OCI-LY1 (cell line): ENCODE measurements around the gene PTPRN2.

Source experiments
- EZH2 ChIP-seq: fragments of 200-600 bp; sonication (generic), shearing (Covaris generic); IDR thresholded peaks from 2 replicates; pipeline ENCODE4 v1.8.0; 2017; ENCODE audit warnings: borderline replicate concordance, mixed run types, mild to moderate bottlenecking, antibody characterized with exemption, low read length, moderate library complexity, mixed read lengths
- TF ChIP-seq, protein P1 (sequence below): fragments of 200-600 bp; sonication (generic), shearing (Covaris generic); IDR thresholded peaks from 2 replicates; pipeline ENCODE4 v1.5.1; 2017; ENCODE audit warnings: mild to moderate bottlenecking, antibody characterized with exemption, low read length, moderate library complexity, mixed read lengths

GRCh38 chr7:158108646-158109293 lies 478.9 kb downstream of the PTPRN2 start:
- TF ChIP-seq, protein P1, sequence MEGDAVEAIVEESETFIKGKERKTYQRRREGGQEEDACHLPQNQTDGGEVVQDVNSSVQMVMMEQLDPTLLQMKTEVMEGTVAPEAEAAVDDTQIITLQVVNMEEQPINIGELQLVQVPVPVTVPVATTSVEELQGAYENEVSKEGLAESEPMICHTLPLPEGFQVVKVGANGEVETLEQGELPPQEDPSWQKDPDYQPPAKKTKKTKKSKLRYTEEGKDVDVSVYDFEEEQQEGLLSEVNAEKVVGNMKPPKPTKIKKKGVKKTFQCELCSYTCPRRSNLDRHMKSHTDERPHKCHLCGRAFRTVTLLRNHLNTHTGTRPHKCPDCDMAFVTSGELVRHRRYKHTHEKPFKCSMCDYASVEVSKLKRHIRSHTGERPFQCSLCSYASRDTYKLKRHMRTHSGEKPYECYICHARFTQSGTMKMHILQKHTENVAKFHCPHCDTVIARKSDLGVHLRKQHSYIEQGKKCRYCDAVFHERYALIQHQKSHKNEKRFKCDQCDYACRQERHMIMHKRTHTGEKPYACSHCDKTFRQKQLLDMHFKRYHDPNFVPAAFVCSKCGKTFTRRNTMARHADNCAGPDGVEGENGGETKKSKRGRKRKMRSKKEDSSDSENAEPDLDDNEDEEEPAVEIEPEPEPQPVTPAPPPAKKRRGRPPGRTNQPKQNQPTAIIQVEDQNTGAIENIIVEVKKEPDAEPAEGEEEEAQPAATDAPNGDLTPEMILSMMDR, result no peak
- TF ChIP-seq EZH2, result no peak
